Measurements from ENCODE around the gene GYG1. TPM values are rescaled to one million over a fixed set of nuclear protein-coding genes. Genes with fewer than 3 reads are reported as not detected.

GYG1 gene
- total and polyA plus RNA-seq, 2 experiments from 2014 or later = 11.2 to 47.8 TPM

DNA sequence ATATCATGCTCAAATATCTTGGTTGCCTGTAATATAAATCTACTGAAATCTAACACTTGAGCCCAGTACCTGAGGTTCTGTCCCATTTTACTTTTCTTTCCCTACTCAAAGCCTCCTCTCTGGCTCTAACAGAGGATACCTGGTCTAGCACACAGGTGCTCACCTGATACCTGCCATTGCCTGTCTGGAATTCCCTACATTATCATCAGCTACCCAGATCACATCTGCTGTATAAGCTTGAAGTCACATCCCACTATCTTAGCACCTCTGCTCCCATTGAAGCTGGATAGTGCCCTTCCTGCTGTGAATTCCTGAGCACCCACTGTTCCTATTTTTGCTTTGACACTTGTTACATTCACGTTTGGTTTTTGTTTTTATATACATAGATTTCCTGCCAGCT, 30.5 kb downstream of the GYG1 start:
- TF ChIP-seq, protein P1, sequence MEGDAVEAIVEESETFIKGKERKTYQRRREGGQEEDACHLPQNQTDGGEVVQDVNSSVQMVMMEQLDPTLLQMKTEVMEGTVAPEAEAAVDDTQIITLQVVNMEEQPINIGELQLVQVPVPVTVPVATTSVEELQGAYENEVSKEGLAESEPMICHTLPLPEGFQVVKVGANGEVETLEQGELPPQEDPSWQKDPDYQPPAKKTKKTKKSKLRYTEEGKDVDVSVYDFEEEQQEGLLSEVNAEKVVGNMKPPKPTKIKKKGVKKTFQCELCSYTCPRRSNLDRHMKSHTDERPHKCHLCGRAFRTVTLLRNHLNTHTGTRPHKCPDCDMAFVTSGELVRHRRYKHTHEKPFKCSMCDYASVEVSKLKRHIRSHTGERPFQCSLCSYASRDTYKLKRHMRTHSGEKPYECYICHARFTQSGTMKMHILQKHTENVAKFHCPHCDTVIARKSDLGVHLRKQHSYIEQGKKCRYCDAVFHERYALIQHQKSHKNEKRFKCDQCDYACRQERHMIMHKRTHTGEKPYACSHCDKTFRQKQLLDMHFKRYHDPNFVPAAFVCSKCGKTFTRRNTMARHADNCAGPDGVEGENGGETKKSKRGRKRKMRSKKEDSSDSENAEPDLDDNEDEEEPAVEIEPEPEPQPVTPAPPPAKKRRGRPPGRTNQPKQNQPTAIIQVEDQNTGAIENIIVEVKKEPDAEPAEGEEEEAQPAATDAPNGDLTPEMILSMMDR (IDR thresholded peaks at IDR 0.05; ENCODE audit: low read depth, low read length) = no peak
- peaks cover 4% of the 10 kb centered on the region for H3K4me1 ChIP-seq (ENCODE audit: low read depth)
- H3K27ac ChIP-seq = no peak overlapping the region
- no peak for DNase-seq (ENCODE audit: low read depth in 1 of 2, low spot score in 1 of 2)
- peaks cover 10% of the 10 kb centered on the region for H3K36me3 ChIP-seq
- no peaks in the 10 kb centered on the region for H3K27me3 ChIP-seq
- H3K9me3 ChIP-seq (ENCODE audit: low read depth) = peaks cover 6% of the 10 kb centered on the region
- H3K4me3 ChIP-seq = no peak overlapping the region

DNA sequence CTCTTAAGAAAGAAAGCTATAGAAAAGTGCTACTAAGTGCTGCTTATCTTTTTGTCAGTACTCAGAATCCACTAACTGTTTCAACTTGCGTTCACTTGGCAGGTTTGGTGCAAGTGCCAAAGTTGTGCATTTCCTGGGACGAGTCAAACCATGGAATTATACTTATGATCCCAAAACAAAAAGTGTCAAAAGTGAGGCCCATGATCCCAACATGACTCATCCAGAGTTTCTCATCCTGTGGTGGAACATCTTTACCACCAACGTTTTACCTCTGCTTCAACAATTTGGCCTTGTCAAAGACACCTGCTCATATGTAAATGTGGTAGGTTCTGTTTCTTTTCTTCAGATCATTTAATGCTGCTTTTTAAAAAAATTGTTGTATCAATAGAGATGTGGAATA, 32.6 kb downstream of the GYG1 start:
- Histone ChIP-seq H3K27ac (no peak overlapping the region), H3K36me3 (peaks cover 10% of the 10 kb centered on the region), H3K4me3 (no peak overlapping the region), H3K9me3 (ENCODE audit: low read depth) (peaks cover 6% of the 10 kb centered on the region), H3K4me1 (ENCODE audit: low read depth) (no peaks in the 10 kb centered on the region), H3K27me3 (no peaks in the 10 kb centered on the region)
- TF ChIP-seq, protein P1 (IDR thresholded peaks at IDR 0.05; ENCODE audit: low read depth, low read length) = no peak
- DNase-seq (ENCODE audit: low read depth in 1 of 2, low spot score in 1 of 2) = no peak

DNA sequence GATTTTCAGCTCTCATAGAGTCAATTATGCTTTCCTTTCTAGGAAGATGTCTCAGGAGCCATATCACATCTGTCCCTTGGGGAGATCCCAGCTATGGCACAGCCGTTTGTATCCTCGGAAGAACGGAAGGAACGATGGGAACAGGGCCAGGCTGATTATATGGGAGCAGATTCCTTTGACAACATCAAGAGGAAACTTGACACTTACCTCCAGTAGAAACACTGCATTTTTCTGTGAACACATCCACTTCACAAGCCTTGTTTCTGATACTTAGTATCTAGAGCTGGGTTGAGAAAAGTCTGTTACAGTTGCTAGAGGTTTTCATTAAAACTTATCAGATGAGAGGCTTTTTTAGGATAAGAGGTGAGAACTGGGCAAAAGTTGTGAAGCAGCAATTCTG, 35.4 kb downstream of the GYG1 start:
- Histone ChIP-seq H3K4me3 (no peak overlapping the region), H3K27ac (no peak overlapping the region), H3K9me3 (ENCODE audit: low read depth) (peaks cover 6% of the 10 kb centered on the region), H3K27me3 (no peaks in the 10 kb centered on the region), H3K36me3 (peaks cover 16% of the 10 kb centered on the region), H3K4me1 (ENCODE audit: low read depth) (no peaks in the 10 kb centered on the region)
- DNase-seq (ENCODE audit: low read depth in 1 of 2, low spot score in 1 of 2) = no peak
- TF ChIP-seq, protein P1 (IDR thresholded peaks at IDR 0.05; ENCODE audit: low read depth, low read length) = no peak

- Histone ChIP-seq H3K27ac (no peak overlapping the region), H3K27me3 (no peaks in the 10 kb centered on the region), H3K4me3 (no peak overlapping the region), H3K9me3 (ENCODE audit: low read depth) (no peaks in the 10 kb centered on the region), H3K4me1 (ENCODE audit: low read depth) (no peaks in the 10 kb centered on the region), H3K36me3 (peaks cover 18% of the 10 kb centered on the region)
- no peak for DNase-seq (ENCODE audit: low read depth in 1 of 2, low spot score in 1 of 2)
- TF ChIP-seq, protein P1 (IDR thresholded peaks at IDR 0.05; ENCODE audit: low read depth, low read length) = no peak
Measured at GRCh38 chr3:149031096-149031495, 39.8 kb downstream of the GYG1 start.

DNA sequence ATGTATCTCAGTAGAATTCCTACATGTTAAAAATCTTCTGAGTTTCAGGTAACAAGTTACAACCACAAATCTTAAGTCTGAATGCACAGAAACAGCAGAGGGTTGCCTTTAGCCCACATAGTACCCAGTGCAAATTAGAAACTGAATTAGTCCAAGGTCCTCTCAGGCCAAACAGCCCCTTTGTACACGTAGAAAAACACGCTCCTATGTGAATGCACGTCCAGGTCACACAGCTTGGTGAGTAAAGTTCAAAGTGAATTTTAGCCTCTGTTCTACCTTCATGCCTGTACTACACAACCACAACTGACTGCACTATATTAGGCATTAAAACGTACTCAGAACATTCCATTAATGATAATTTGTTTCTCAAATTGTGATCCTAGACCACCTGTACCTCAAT, 46.3 kb downstream of the GYG1 start:
- Histone ChIP-seq H3K27me3 (no peaks in the 10 kb centered on the region), H3K36me3 (peaks cover 51% of the 10 kb centered on the region), H3K4me1 (ENCODE audit: low read depth) (no peaks in the 10 kb centered on the region), H3K9me3 (ENCODE audit: low read depth) (no peaks in the 10 kb centered on the region), H3K4me3 (no peak overlapping the region), H3K27ac (no peak overlapping the region)
- TF ChIP-seq, protein P1 (IDR thresholded peaks at IDR 0.05; ENCODE audit: low read depth, low read length) = no peak
- DNase-seq (ENCODE audit: low read depth in 1 of 2, low spot score in 1 of 2) = no peak

DNA sequence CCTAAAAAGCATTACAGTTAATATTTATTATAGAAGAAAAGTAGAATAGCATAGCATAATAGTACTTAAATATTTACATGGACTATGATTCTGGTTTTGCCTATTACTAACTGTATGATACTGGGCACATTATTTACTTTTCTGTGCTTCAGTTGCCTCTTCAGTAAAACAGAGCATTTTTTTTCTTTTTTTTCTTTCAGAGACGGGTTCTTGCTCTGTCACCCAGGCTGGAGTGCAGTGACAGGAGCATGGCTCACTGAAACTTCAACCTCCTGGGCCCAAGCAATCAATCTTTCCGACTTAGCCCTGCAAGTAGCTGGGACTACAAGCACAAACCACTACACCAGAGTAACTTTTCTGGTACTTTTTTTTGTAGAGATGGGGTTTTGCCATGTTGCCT, 47.0 kb downstream of the GYG1 start:
- H3K27me3 ChIP-seq = no peaks in the 10 kb centered on the region
- no peak overlapping the region for H3K4me3 ChIP-seq
- no peak overlapping the region for H3K27ac ChIP-seq
- H3K36me3 ChIP-seq = peaks cover 51% of the 10 kb centered on the region
- no peaks in the 10 kb centered on the region for H3K4me1 ChIP-seq (ENCODE audit: low read depth)
- H3K9me3 ChIP-seq (ENCODE audit: low read depth) = no peaks in the 10 kb centered on the region
- DNase-seq (ENCODE audit: low read depth in 1 of 2, low spot score in 1 of 2) = no peak
- TF ChIP-seq, protein P1 (IDR thresholded peaks at IDR 0.05; ENCODE audit: low read depth, low read length) = no peak

Measured in cardiac muscle cell (in vitro differentiated cells and primary cell).